ENCODE data around the gene ASPDH. TPM values are rescaled to one million over a fixed set of nuclear protein-coding genes. Genes with fewer than 3 reads are reported as not detected.

The ASPDH gene
- total RNA-seq, 1 experiment from 2014 or later = not detected

DNA sequence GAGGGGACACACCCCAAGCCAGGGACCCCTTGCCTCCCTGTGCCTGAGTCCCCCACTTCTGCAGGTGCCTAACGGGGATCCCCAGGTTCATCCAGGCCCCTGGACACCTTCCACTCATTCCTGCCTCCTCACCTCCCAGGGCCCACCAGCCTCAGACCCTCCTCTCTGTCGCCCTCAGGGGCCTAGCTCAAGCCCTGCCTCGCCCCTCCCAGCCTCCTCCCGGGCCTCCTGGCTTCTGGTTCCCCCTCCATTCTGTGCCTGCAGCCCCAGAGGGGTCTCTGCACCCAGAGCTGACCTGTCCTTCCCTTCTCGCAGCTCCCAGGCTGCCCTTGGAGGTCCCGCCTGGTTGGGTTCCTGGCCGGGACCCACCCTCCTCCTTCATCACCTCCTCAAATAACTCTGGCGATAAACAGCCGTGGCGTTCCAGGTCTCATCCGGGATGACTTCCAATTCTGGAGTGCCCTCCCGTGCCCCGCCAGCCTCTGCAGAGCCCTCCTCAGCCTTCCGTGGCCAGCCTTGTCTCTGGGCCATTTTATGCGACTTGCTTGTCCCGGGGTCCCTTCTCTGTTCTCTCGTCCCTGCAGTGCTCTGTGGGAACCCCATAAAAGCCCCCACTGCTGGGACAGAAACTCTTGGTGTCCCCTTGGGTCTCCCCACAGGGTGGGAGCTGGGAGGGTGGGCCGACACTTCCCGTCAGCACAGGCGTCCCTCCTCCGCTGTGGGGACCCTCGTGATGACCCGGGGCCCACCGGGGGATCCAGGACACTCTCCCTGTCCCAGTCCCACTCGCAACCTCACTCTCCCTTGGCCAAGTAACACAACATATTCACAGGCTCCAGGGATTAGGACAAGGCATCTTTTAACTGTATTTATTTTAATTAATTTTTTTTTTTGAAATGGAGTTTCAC lies 11.9 kb downstream of the ASPDH start (continued):
- no peak for TF ChIP-seq CTCF (IDR thresholded peaks at IDR 0.05)
- TF ChIP-seq, protein P1, sequence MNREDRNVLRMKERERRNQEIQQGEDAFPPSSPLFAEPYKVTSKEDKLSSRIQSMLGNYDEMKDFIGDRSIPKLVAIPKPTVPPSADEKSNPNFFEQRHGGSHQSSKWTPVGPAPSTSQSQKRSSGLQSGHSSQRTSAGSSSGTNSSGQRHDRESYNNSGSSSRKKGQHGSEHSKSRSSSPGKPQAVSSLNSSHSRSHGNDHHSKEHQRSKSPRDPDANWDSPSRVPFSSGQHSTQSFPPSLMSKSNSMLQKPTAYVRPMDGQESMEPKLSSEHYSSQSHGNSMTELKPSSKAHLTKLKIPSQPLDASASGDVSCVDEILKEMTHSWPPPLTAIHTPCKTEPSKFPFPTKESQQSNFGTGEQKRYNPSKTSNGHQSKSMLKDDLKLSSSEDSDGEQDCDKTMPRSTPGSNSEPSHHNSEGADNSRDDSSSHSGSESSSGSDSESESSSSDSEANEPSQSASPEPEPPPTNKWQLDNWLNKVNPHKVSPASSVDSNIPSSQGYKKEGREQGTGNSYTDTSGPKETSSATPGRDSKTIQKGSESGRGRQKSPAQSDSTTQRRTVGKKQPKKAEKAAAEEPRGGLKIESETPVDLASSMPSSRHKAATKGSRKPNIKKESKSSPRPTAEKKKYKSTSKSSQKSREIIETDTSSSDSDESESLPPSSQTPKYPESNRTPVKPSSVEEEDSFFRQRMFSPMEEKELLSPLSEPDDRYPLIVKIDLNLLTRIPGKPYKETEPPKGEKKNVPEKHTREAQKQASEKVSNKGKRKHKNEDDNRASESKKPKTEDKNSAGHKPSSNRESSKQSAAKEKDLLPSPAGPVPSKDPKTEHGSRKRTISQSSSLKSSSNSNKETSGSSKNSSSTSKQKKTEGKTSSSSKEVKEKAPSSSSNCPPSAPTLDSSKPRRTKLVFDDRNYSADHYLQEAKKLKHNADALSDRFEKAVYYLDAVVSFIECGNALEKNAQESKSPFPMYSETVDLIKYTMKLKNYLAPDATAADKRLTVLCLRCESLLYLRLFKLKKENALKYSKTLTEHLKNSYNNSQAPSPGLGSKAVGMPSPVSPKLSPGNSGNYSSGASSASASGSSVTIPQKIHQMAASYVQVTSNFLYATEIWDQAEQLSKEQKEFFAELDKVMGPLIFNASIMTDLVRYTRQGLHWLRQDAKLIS (CRISPR knock-in tag; IDR thresholded peaks at IDR 0.05; ENCODE audit: borderline replicate concordance) = no peak
- TF ChIP-seq, protein P2, sequence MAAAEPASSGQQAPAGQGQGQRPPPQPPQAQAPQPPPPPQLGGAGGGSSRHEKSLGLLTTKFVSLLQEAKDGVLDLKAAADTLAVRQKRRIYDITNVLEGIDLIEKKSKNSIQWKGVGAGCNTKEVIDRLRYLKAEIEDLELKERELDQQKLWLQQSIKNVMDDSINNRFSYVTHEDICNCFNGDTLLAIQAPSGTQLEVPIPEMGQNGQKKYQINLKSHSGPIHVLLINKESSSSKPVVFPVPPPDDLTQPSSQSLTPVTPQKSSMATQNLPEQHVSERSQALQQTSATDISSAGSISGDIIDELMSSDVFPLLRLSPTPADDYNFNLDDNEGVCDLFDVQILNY (CRISPR knock-in tag; IDR thresholded peaks at IDR 0.05) = no peak

DNA sequence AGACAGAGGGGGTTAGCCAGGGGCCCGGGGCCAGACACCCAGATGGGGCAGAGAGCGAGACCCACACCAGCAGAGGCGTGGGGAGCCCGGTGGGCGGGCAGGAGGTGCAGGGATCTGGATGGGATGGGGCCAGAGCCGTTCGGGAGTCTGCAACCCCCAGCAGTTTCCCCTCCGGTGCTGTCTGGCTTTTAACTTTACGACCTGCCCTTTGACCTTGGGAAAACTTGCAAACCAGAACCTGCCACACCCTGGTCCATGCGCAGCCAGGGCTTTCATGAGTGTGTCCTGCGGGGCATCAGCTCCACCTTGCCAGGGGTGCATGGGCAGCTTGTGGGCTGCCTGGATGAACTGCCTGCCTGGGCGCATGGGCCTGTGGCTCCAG lies 12.5 kb downstream of the ASPDH start:
- no peaks in the 10 kb centered on the region for H3K9me3 Mint-ChIP-seq
- H3K4me1 Mint-ChIP-seq = peaks cover 3% of the 10 kb centered on the region; the same call in 1 of the 2 replicates
- no peaks in the 10 kb centered on the region for H3K36me3 Mint-ChIP-seq
- CTCF ChIA-PET = interaction anchor here (0.7 to 2.4 kb wide), 8 partner anchors 10 to 144 kb away, joined by 3 to 12 read pairs (median 5); partner anchors contain the start of gene JOSD2
- H3K27ac Mint-ChIP-seq = no peak overlapping the region
- no peak overlapping the region for H3K4me3 Mint-ChIP-seq
- TF ChIP-seq NFATC4 (CRISPR knock-in tag; IDR thresholded peaks at IDR 0.05) (no peak), ESRRA (CRISPR knock-in tag; IDR thresholded peaks at IDR 0.05; ENCODE audit: borderline replicate concordance) (no peak), CDX4 (CRISPR knock-in tag; IDR thresholded peaks at IDR 0.05; ENCODE audit: borderline replicate concordance) (no peak), ATF3 (CRISPR knock-in tag; conservative IDR thresholded peaks at IDR 0.05) (no peak), NR1H2 (CRISPR knock-in tag; IDR thresholded peaks at IDR 0.05) (no peak), CBFB (CRISPR knock-in tag; IDR thresholded peaks at IDR 0.05; ENCODE audit: low read depth) (no peak), FOXJ3 (CRISPR knock-in tag; IDR thresholded peaks at IDR 0.05; ENCODE audit: borderline replicate concordance) (no peak), SOX15 (CRISPR knock-in tag; IDR thresholded peaks at IDR 0.05) (no peak)
- TF ChIP-seq, protein P3, sequence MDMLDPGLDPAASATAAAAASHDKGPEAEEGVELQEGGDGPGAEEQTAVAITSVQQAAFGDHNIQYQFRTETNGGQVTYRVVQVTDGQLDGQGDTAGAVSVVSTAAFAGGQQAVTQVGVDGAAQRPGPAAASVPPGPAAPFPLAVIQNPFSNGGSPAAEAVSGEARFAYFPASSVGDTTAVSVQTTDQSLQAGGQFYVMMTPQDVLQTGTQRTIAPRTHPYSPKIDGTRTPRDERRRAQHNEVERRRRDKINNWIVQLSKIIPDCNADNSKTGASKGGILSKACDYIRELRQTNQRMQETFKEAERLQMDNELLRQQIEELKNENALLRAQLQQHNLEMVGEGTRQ (CRISPR knock-in tag; IDR thresholded peaks at IDR 0.05) = no peak
- POLR2A ChIA-PET = interaction anchor here (1.0 kb wide), 1 partner anchor 99 kb away, joined by 3 read pairs; no protein-coding TSS in a partner anchor
- DNase-seq (ENCODE audit: low spot score) (no peak), ATAC-seq (no peak)
- peaks cover 18% of the 10 kb centered on the region for H3K27me3 Mint-ChIP-seq (ENCODE audit: low read depth)

DNA sequence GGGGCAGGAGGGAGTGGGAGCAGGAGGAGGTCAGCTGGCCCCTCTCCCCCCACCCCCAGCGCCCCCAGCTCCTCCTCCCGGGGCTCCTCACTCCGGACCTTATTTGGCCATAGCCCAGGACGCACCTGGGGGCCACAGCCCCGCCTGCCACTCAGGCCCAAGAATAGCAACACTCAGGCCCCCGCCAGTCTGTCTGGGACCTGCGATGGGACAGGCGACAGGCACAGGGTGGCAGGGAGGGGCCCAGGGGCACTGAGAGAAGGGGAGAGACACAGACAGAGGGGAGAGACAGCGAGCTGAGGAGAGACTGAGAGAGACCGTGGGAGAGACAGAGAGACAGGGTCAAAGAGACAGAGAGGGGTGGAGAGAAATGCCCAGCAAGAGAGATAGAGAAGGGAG lies 13.0 kb downstream of the ASPDH start:
- POLR2A ChIA-PET = interaction anchor here (1.0 kb wide), 1 partner anchor 98 kb away, joined by 3 read pairs; no protein-coding TSS in a partner anchor
- no peak for DNase-seq (ENCODE audit: low spot score)
- ATAC-seq = no peak; the same call in 1 of the 2 replicates
- CTCF ChIA-PET = interaction anchor here (0.6 to 2.4 kb wide), 13 partner anchors 8 to 172 kb away, joined by 3 to 12 read pairs (median 4); partner anchors contain the start of genes JOSD2 and KCNC3
- Mint-ChIP-seq H3K27ac (no peak overlapping the region), H3K4me3 (no peak overlapping the region), H3K36me3 (no peaks in the 10 kb centered on the region), H3K27me3 (ENCODE audit: low read depth) (peaks cover 22% of the 10 kb centered on the region), H3K9me3 (no peaks in the 10 kb centered on the region), H3K4me1 (peaks cover 3% of the 10 kb centered on the region; the same call in 1 of the 2 replicates)
- TF ChIP-seq, protein P4, sequence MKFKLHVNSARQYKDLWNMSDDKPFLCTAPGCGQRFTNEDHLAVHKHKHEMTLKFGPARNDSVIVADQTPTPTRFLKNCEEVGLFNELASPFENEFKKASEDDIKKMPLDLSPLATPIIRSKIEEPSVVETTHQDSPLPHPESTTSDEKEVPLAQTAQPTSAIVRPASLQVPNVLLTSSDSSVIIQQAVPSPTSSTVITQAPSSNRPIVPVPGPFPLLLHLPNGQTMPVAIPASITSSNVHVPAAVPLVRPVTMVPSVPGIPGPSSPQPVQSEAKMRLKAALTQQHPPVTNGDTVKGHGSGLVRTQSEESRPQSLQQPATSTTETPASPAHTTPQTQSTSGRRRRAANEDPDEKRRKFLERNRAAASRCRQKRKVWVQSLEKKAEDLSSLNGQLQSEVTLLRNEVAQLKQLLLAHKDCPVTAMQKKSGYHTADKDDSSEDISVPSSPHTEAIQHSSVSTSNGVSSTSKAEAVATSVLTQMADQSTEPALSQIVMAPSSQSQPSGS (CRISPR knock-in tag; IDR thresholded peaks at IDR 0.05; ENCODE audit: borderline replicate concordance, low read depth) = no peak
- TF ChIP-seq NFE2L1 (CRISPR knock-in tag; IDR thresholded peaks at IDR 0.05) (no peak), JUN (CRISPR knock-in tag; IDR thresholded peaks at IDR 0.05) (no peak), ZNF532 (CRISPR knock-in tag; IDR thresholded peaks at IDR 0.05; ENCODE audit: borderline replicate concordance) (no peak)

All from WTC11 (cell line).